Measurements from ENCODE around the gene PABPN1L. TPM values are rescaled to one million over a fixed set of nuclear protein-coding genes. Genes with fewer than 3 reads are reported as not detected.

Gene PABPN1L
- total and polyA plus RNA-seq, 2 of the 13 experiments (the other 11 are each of a cell fraction or from before 2014, with no cell fraction given), result not detected

DNA sequence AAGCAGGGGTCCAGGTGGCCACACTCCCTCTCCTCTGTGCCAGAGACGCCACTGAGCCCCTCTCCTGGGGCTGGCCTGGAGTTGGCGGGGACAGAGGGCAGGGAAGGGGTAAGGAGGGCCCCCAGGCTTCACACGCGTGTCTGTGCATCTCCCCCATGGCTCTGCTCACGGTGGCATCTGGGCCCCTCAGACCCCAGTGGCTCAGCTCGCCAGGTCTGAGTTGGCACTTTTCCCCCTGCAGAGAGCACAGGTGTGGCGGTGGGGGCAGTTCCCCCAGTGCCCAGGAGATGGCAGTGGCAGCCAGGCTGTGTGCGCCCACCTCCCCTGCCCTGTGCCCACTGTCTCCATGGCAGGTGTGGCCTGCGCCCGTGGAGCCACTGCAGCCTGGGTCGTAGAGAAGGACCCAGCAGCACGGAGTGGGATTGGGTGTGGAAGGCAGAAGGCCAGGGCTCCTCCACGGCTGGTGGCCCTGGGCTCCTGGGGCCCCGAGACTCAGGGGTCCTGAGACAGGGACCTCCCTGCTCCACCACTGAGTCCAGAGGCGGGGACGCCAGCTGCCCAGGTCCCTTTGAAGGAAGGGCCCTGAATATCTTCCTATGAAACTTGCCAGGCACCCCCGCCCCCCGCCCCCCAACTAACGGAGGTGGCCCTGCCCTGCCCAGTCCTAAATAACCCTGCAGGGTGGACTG lies 50.4 kb downstream of the PABPN1L start (continued):
- no peak for TF ChIP-seq ZBTB39 (CRISPR knock-in tag; IDR thresholded peaks at IDR 0.05)
- TF ChIP-seq NFYC (CRISPR knock-in tag; IDR thresholded peaks at IDR 0.05), result no peak
- no peak for TF ChIP-seq HOMEZ (CRISPR knock-in tag; IDR thresholded peaks at IDR 0.05; ENCODE audit: low read depth)
- TF ChIP-seq GTF3A (CRISPR knock-in tag; conservative IDR thresholded peaks at IDR 0.05), result no peak
- no peak for TF ChIP-seq ZNF614 (CRISPR knock-in tag; IDR thresholded peaks at IDR 0.05; ENCODE audit: borderline replicate concordance)
- TF ChIP-seq BATF2 (CRISPR knock-in tag; IDR thresholded peaks at IDR 0.05), result no peak
- TF ChIP-seq ZNF616 (CRISPR knock-in tag; IDR thresholded peaks at IDR 0.05; ENCODE audit: low read depth), result no peak
- TF ChIP-seq PBX2 (CRISPR knock-in tag; IDR thresholded peaks at IDR 0.05), result no peak
- TF ChIP-seq ZNF766 (CRISPR knock-in tag; IDR thresholded peaks at IDR 0.05; ENCODE audit: borderline replicate concordance), result no peak
- TF ChIP-seq ZNF501 (CRISPR knock-in tag; IDR thresholded peaks at IDR 0.05), result no peak
- 0 out of 2 replicates have a peak, but pooled peaks have one; percentile 35 for TF ChIP-seq BORCS8-MEF2B (CRISPR knock-in tag; IDR thresholded peaks at IDR 0.05)
- TF ChIP-seq TOPORS (CRISPR knock-in tag; IDR thresholded peaks at IDR 0.05), result no peak
- no peak for TF ChIP-seq ZBTB25 (CRISPR knock-in tag; IDR thresholded peaks at IDR 0.05)
- TF ChIP-seq, protein P1, sequence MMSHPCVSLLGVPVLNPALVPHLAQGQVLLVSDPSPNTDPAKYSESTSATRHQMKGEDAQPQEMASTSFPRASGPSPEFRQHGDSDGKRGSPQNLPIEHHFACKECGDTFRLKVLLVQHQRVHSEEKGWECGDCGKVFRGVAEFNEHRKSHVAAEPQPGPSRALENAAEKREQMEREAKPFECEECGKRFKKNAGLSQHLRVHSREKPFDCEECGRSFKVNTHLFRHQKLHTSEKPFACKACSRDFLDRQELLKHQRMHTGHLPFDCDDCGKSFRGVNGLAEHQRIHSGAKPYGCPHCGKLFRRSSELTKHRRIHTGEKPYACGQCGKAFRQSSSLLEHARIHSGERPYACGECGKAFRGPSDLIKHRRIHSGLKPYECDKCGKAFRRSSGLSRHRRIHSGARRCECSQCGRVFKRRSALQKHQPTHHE (CRISPR knock-in tag; IDR thresholded peaks at IDR 0.05; ENCODE audit: borderline replicate concordance), result no peak
- TF ChIP-seq STAG1 (CRISPR knock-in tag; IDR thresholded peaks at IDR 0.05), result peak; percentile 89
- no peak for TF ChIP-seq TBX2 (CRISPR knock-in tag; IDR thresholded peaks at IDR 0.05; ENCODE audit: borderline replicate concordance)
- no peak for TF ChIP-seq GMEB2 (CRISPR knock-in tag; IDR thresholded peaks at IDR 0.05; ENCODE audit: low read depth)
- TF ChIP-seq, protein P2, sequence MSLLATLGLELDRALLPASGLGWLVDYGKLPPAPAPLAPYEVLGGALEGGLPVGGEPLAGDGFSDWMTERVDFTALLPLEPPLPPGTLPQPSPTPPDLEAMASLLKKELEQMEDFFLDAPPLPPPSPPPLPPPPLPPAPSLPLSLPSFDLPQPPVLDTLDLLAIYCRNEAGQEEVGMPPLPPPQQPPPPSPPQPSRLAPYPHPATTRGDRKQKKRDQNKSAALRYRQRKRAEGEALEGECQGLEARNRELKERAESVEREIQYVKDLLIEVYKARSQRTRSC (CRISPR knock-in tag; IDR thresholded peaks at IDR 0.05; ENCODE audit: low read depth), result no peak
- TF ChIP-seq TAF15 (IDR thresholded peaks at IDR 0.05; ENCODE audit: low read depth, low read length, poor library complexity, severe bottlenecking), result peak; percentile 78

All from HepG2 (cell line).